K562 (cell line): ENCODE measurements around the gene TP53TG5. TPM values are rescaled to one million over a fixed set of nuclear protein-coding genes. Genes with fewer than 3 reads are reported as not detected.

Experiments used
- BMI1 ChIP-seq: fragments of 150-350 bp; IDR thresholded peaks from 2 replicates; pipeline ENCODE4 v1.6.1; 2014; ENCODE audit warnings: low read length
- CREM ChIP-seq: IDR thresholded peaks from 2 replicates; pipeline ENCODE4 v1.6.1; 2014; ENCODE audit warnings: antibody characterized with exemption, low read depth
- EP400 ChIP-seq: fragments of 450-650 bp; IDR thresholded peaks from 2 replicates; pipeline ENCODE4 v1.6.1; 2017; ENCODE audit warnings: antibody characterized with exemption, mild to moderate bottlenecking, moderate library complexity
- FOXK1 ChIP-seq: sonication (generic); formaldehyde crosslinking; IDR thresholded peaks from 2 replicates; pipeline ENCODE4 v1.8.0; 2022; ENCODE audit warnings: missing genetic modification reagents, mild to moderate bottlenecking, borderline replicate concordance
- HMG20A ChIP-seq: fragments of 450-650 bp; formaldehyde crosslinking; conservative IDR thresholded peaks from 2 replicates; pipeline ENCODE4 v1.4.0; 2020; ENCODE audit warnings: mild to moderate bottlenecking, mixed read lengths
- KDM2B ChIP-seq: fragments of 250-450 bp; sonication (Bioruptor Pico); IDR thresholded peaks from 2 replicates; pipeline ENCODE4 v1.8.0; 2021; ENCODE audit warnings: mild to moderate bottlenecking, moderate library complexity
- MTA1 ChIP-seq: fragments of 450-650 bp; IDR thresholded peaks from 2 replicates; pipeline ENCODE4 v1.6.1; 2017; ENCODE audit warnings: borderline replicate concordance
- PHF8 ChIP-seq: fragments of 200-600 bp; sonication (generic); IDR thresholded peaks from 2 replicates; pipeline ENCODE4 v1.6.1; 2012; ENCODE audit warnings: mixed run types, mild to moderate bottlenecking, inconsistent platforms, low read length, moderate library complexity, borderline replicate concordance
- PYGO2 ChIP-seq: fragments of 450-650 bp; IDR thresholded peaks from 2 replicates; pipeline ENCODE4 v1.6.1; 2016; ENCODE audit warnings: mild to moderate bottlenecking, missing genetic modification characterization, moderate library complexity, missing compliant biosample characterization
- RBFOX2 ChIP-seq: fragments of 200-400 bp; formaldehyde crosslinking; IDR thresholded peaks from 2 replicates; pipeline ENCODE4 v1.6.1; 2017; ENCODE audit warnings: low read depth, mild to moderate bottlenecking, low read length, moderate library complexity
- RBM22 ChIP-seq: fragments of 200-400 bp; formaldehyde crosslinking; IDR thresholded peaks from 2 replicates; pipeline ENCODE4 v1.6.1; 2018; ENCODE audit warnings: low read length, low read depth; ENCODE audit not compliant: poor library complexity, severe bottlenecking
- RFX1 ChIP-seq: fragments of 450-650 bp; IDR thresholded peaks from 2 replicates; pipeline ENCODE4 v1.6.1; 2016; ENCODE audit warnings: mild to moderate bottlenecking, moderate library complexity
- RHOXF2B ChIP-seq: fragments of 250-450 bp; sonication (Bioruptor Pico); conservative IDR thresholded peaks from 2 replicates; pipeline ENCODE4 v1.5.1; 2021
- SIRT6 ChIP-seq: IDR thresholded peaks from one replicate; pipeline ENCODE4 v1.6.1; 2012; ENCODE audit warnings: low read depth, mild to moderate bottlenecking, control low read depth, inconsistent platforms, low read length, moderate library complexity
- SRSF1 ChIP-seq: fragments of 200-400 bp; formaldehyde crosslinking; IDR thresholded peaks from 2 replicates; pipeline ENCODE4 v1.6.1; 2017; ENCODE audit warnings: mild to moderate bottlenecking, low read depth, low read length, moderate library complexity
- SUPT5H ChIP-seq: fragments of 450-650 bp; IDR thresholded peaks from 2 replicates; pipeline ENCODE4 v1.6.1; 2016
- ZBTB9 ChIP-seq: fragments of 450-650 bp; formaldehyde crosslinking; IDR thresholded peaks from 2 replicates; pipeline ENCODE4 v1.4.0; 2020; ENCODE audit warnings: mild to moderate bottlenecking, moderate library complexity
- ZFX ChIP-seq: sonication (generic); formaldehyde crosslinking; IDR thresholded peaks from 2 replicates; pipeline ENCODE4 v1.8.0; 2022; ENCODE audit warnings: mild to moderate bottlenecking, missing genetic modification reagents, moderate library complexity
- ZNF134 ChIP-seq: fragments of 250-450 bp; sonication (Bioruptor Pico); conservative IDR thresholded peaks from 2 replicates; pipeline ENCODE4 v1.4.0; 2020
- ZNF253 ChIP-seq: fragments of 250-450 bp; sonication (Bioruptor Pico); conservative IDR thresholded peaks from 2 replicates; pipeline ENCODE4 v1.6.1; 2021; ENCODE audit warnings: mild to moderate bottlenecking
- ZNF324 ChIP-seq: fragments of 250-450 bp; sonication (Bioruptor Pico); IDR thresholded peaks from 2 replicates; pipeline ENCODE4 v1.4.0; 2020; ENCODE audit warnings: mild to moderate bottlenecking
- ZNF507 ChIP-seq: conservative IDR thresholded peaks from 2 replicates; pipeline ENCODE4 v1.6.1; 2017; ENCODE audit warnings: missing genetic modification characterization, missing compliant biosample characterization
- ZNF695 ChIP-seq: fragments of 450-650 bp; formaldehyde crosslinking; IDR thresholded peaks from 2 replicates; pipeline ENCODE4 v1.4.0; 2020; ENCODE audit warnings: mild to moderate bottlenecking, moderate library complexity
- ZNF830 ChIP-seq: fragments of 250-450 bp; sonication (Bioruptor Pico); IDR thresholded peaks from 2 replicates; pipeline ENCODE4 v1.5.0; 2021; ENCODE audit warnings: mild to moderate bottlenecking
- polyA plus RNA-seq, 8 experiments: library from polyadenylated mRNA; depleted of rRNA in 4 of 8; stranded (reverse) in 5 of 8; unstranded in 3 of 8; fragments of >200 nt; fragmentation: Nextera tagmentation in 2 of 8; fragmentation: Illumina TruSeq in 1 of 8; extraction: Ambion mirVana in 2 of 8; extraction: Trizol in 1 of 8; gene quantifications; 2 replicates each; pipeline versions ENCODE4 v1.2.1 to v1.2.3, GENCODE V29; 2011 to 2014; ENCODE audit warnings: inconsistent platforms in 1 of 8, missing spikeins in 1 of 8
- total RNA-seq, 7 experiments: library from RNA; depleted of rRNA in 6 of 7; stranded (reverse); fragments of >200 nt in 6 of 7; fragmentation: Illumina TruSeq in 2 of 7; extraction: Trizol in 2 of 7; gene quantifications; 2 replicates each; pipeline versions ENCODE4 v1.2.1 to v1.2.3, GENCODE V29; 2011 to 2021; ENCODE audit warnings: low replicate concordance in 1 of 7
- TF ChIP-seq, protein P1 (sequence below): fragments of 250-450 bp; sonication (Bioruptor Pico); IDR thresholded peaks from 2 replicates; pipeline ENCODE4 v1.9.0; 2021; ENCODE audit warnings: mild to moderate bottlenecking, inconsistent platforms
- TF ChIP-seq, protein P2 (sequence below): fragments of 450-650 bp; formaldehyde crosslinking; IDR thresholded peaks from 2 replicates; pipeline ENCODE4 v1.4.0; 2022; ENCODE audit warnings: missing genetic modification characterization

Gene TP53TG5
- total and polyA plus RNA-seq, 9 of the 15 experiments (the other 6 are each of a cell fraction or from before 2014, with no cell fraction given), result 0.04 to 0.05 (median 0.04) TPM; not detected in 6

- TF ChIP-seq, protein P1, sequence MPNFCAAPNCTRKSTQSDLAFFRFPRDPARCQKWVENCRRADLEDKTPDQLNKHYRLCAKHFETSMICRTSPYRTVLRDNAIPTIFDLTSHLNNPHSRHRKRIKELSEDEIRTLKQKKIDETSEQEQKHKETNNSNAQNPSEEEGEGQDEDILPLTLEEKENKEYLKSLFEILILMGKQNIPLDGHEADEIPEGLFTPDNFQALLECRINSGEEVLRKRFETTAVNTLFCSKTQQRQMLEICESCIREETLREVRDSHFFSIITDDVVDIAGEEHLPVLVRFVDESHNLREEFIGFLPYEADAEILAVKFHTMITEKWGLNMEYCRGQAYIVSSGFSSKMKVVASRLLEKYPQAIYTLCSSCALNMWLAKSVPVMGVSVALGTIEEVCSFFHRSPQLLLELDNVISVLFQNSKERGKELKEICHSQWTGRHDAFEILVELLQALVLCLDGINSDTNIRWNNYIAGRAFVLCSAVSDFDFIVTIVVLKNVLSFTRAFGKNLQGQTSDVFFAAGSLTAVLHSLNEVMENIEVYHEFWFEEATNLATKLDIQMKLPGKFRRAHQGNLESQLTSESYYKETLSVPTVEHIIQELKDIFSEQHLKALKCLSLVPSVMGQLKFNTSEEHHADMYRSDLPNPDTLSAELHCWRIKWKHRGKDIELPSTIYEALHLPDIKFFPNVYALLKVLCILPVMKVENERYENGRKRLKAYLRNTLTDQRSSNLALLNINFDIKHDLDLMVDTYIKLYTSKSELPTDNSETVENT (CRISPR knock-in tag), result no peak
- no peak for TF ChIP-seq ZFX
- no peak for TF ChIP-seq KDM2B (CRISPR knock-in tag)
- no peak for TF ChIP-seq RBM22
- TF ChIP-seq ZBTB9 (CRISPR knock-in tag), result no peak
- TF ChIP-seq ZNF830 (CRISPR knock-in tag), result no peak
- no peak for TF ChIP-seq PYGO2 (tag)
- TF ChIP-seq, protein P2, sequence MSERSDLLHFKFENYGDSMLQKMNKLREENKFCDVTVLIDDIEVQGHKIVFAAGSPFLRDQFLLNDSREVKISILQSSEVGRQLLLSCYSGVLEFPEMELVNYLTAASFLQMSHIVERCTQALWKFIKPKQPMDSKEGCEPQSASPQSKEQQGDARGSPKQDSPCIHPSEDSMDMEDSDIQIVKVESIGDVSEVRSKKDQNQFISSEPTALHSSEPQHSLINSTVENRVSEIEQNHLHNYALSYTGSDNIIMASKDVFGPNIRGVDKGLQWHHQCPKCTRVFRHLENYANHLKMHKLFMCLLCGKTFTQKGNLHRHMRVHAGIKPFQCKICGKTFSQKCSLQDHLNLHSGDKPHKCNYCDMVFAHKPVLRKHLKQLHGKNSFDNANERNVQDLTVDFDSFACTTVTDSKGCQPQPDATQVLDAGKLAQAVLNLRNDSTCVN (CRISPR knock-in tag), result no peak
- peak; percentile 40; the same call in 1 of the 2 replicates for TF ChIP-seq RBFOX2
- no peak for TF ChIP-seq SIRT6
- no peak for TF ChIP-seq SRSF1
- no peak for TF ChIP-seq BMI1
- no peak for TF ChIP-seq HMG20A (CRISPR knock-in tag)
- no peak for TF ChIP-seq ZNF507 (tag)
- TF ChIP-seq ZNF695 (CRISPR knock-in tag), result no peak
- TF ChIP-seq ZNF134 (CRISPR knock-in tag), result no peak
- no peak for TF ChIP-seq MTA1
- TF ChIP-seq RFX1, result no peak
- TF ChIP-seq EP400, result no peak
- no peak for TF ChIP-seq RHOXF2B (CRISPR knock-in tag)
- TF ChIP-seq PHF8, result no peak
- TF ChIP-seq ZNF253 (CRISPR knock-in tag), result no peak
- TF ChIP-seq CREM, result no peak
- no peak for TF ChIP-seq FOXK1
- TF ChIP-seq SUPT5H, result no peak
- TF ChIP-seq ZNF324 (CRISPR knock-in tag), result no peak
Measured at GRCh38 chr20:45337367-45338120, 40.6 kb downstream of the TP53TG5 start (continued).
